Skeletal muscle satellite cell (primary cell): ENCODE measurements around the gene DYSF.

Source experiments
- H3K27me3 ChIP-seq: 2 replicates; pipeline ENCODE4 v1.7.0; 2013; ENCODE audit warnings: low read length; ENCODE audit not compliant: control insufficient read depth, insufficient read depth
- H3K36me3 ChIP-seq: 2 replicates; pipeline ENCODE4 v1.7.0; 2013; ENCODE audit warnings: mild to moderate bottlenecking, control low read depth, low read length; ENCODE audit not compliant: insufficient read depth
- H3K4me1 ChIP-seq: 2 replicates; pipeline ENCODE4 v1.7.0; 2013; ENCODE audit warnings: low read length; ENCODE audit not compliant: control insufficient read depth, insufficient read depth
- H3K4me2 ChIP-seq: 2 replicates; pipeline ENCODE4 v1.7.0; 2013; ENCODE audit warnings: mild to moderate bottlenecking, low read length
- H3K4me3 ChIP-seq: 2 replicates; pipeline ENCODE4 v1.7.0; 2013; ENCODE audit warnings: low read length
- H3K9ac ChIP-seq: 2 replicates; pipeline ENCODE4 v1.7.0; 2013; ENCODE audit warnings: mild to moderate bottlenecking, low read depth, low read length, moderate library complexity
- H3K9me3 ChIP-seq: replicated peaks from 2 replicates; pipeline ENCODE4 v1.7.0; 2013; ENCODE audit warnings: mild to moderate bottlenecking, control low read depth, low read length

DYSF gene

DNA sequence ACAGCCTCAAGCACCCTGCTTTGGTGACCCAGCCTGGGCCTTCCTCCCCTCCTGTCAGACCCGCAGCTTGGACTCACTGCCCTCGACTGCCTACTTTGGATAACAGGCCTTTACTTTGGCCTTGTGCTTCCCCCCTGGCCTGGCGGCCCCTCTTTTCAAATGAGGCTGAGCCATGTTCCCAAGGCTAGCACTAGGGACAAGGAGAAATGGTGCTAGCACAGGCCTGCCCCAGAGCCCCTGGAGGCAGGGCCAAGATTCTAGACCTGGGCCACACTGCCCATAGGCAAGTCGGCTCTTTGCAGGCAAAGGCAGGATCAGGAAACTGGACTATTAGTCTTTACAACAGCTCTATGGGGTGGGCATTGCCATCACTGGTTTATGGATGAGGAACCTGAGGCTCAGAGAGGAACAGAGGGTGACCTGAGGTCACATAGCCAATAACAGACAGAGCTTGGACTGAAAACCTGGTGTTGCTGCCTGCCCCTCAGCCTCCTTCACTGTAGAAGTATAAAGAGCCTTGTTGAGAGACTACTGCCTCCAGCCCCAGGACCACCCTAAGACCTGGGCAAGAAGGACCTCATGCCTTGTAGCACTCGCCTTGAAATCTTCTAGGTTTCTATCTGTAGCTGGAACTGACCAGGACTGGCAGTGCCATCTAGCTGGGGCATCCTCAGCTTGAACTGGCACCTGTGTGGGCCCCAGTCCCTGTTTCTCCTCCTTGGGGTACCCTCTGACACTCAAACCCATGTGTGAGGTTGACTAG lies 266.3 kb downstream of the DYSF start:
- Histone ChIP-seq H3K27me3 (peaks cover 12% of the 10 kb centered on the region), H3K4me3 (no peak overlapping the region), H3K4me2 (no peak overlapping the region), H3K9ac (no peak overlapping the region), H3K9me3 (peaks cover 1% of the 10 kb centered on the region), H3K4me1 (peaks cover 53% of the 10 kb centered on the region), H3K36me3 (no peaks in the 10 kb centered on the region)

DNA sequence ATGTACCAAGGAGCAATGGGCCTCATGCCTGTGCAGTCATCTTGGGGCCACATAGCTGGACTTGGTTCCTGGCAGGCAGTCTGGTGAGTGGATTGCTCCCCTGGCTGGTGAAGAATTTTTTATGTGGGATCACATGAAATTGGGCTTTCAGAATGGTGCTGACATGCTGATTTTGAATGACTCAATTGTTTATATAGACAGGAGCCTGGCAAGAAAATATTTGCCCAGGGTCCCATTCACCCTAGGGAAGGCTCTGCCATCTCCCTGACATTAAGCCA lies 266.9 kb downstream of the DYSF start:
- H3K4me3 ChIP-seq: no peak overlapping the region
- H3K36me3 ChIP-seq: no peaks in the 10 kb centered on the region
- H3K4me1 ChIP-seq: peaks cover 49% of the 10 kb centered on the region
- H3K9ac ChIP-seq: no peak overlapping the region
- no peak overlapping the region for H3K4me2 ChIP-seq
- peaks cover 7% of the 10 kb centered on the region for H3K9me3 ChIP-seq
- H3K27me3 ChIP-seq: peaks cover 12% of the 10 kb centered on the region

DNA sequence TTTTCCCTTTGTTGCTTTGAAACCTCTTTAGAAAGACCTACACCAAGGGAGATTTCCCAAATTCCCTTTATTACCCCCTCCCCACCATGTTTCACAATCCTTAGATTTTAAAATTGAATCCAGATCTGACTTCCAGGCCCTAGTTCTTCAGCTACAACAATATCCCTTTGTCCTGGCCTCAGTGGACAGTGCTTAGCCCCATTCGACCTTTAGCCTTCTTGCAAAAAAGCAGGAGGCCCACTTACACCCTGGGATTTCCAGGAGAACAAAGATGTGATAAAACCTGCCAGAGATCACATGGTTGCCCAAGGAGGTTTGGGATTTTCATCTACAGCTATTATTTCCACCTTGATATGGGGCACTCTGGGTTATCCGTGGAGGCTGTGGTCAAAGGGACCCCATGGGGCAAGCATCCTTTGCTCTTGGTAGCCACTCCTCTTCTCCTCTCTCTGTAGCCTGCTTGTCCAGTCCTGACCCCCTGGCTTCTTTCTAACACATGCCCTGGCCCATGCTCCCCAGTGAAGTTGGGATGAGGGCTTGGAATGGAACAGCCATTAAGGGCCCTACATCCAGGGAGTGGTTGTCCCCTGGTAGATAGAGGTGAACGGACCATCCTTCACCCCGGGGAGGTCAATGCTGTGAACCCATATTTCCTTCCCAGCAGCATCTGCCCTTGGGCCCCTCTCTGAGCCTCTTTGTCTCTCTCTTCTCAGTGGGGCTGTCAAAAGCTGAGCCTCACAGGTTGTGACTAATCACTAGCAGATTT lies 267.4 kb downstream of the DYSF start:
- Histone ChIP-seq H3K9me3 (peaks cover 8% of the 10 kb centered on the region), H3K4me2 (no peak overlapping the region), H3K27me3 (peaks cover 8% of the 10 kb centered on the region), H3K4me3 (no peak overlapping the region), H3K4me1 (peaks cover 46% of the 10 kb centered on the region), H3K9ac (peak overlapping the region; percentile 8), H3K36me3 (no peaks in the 10 kb centered on the region)

DNA sequence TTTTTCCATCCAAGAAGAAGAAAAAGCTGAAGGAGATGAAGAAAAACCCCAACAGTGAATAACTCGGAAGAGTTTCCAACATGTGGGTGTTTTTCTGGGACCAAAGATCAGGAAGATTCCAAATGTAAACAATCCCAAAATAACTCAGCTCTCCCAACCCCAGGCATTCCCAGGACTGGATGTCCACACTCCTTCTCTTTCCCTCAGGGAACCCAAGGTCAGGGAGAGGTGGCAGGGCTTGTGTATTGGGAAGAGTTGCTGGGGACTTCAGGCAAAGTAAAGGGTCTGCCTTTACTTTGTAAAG lies 268.0 kb downstream of the DYSF start:
- no peaks in the 10 kb centered on the region for H3K36me3 ChIP-seq

DNA sequence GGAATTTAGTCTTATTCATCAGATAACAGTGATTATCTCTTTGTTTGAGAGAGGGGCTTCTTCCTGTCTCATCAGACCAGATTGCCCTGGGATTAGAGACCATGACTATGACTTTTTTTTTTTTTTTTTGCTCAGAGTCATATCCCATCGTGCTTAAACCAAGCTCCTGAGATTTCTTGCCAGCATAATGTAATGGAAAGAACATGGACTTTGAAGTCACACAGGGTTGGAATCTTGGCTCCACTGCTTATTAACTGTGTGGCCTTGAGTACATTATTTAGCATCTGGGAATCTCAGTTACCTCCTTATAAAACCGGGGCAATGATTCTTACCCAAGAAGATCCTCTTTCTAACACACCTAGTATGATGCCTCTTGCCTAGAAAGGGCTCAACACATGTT lies 268.3 kb downstream of the DYSF start:
- H3K4me1 ChIP-seq: peaks cover 37% of the 10 kb centered on the region

More for the DNA sequence above, 268.0 kb downstream of the DYSF start:
- H3K4me2 ChIP-seq: no peak overlapping the region
- H3K9ac ChIP-seq: peak overlapping the region; percentile 8
- no peak overlapping the region for H3K4me3 ChIP-seq
- peaks cover 8% of the 10 kb centered on the region for H3K9me3 ChIP-seq
- H3K4me1 ChIP-seq: peaks cover 40% of the 10 kb centered on the region
- peaks cover 4% of the 10 kb centered on the region for H3K27me3 ChIP-seq

DNA sequence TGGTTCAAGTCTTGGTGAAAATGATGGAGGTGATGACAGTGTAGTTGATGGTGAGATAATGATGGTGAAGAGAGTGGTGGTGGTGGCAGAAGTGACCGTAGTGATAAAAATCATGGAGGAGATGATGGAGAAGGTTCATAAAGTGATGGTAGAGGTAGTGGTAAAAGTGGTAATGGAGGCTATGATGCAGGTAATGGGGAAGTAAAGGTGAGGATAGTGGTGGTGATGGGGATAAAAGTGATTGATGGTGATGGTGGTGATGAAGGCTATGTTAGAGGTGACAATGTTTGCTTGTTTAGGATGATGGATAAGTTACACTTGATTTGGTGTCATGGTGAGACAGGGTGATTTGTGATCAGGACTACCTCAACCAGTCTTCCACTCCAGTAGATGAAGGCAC lies 268.9 kb downstream of the DYSF start:
- Histone ChIP-seq H3K36me3 (no peaks in the 10 kb centered on the region), H3K4me1 (peaks cover 31% of the 10 kb centered on the region)

More for the DNA sequence above, 268.3 kb downstream of the DYSF start:
- peaks cover 4% of the 10 kb centered on the region for H3K27me3 ChIP-seq
- H3K4me3 ChIP-seq: no peak overlapping the region
- H3K9me3 ChIP-seq: peaks cover 8% of the 10 kb centered on the region
- H3K4me2 ChIP-seq: no peak overlapping the region
- H3K36me3 ChIP-seq: no peaks in the 10 kb centered on the region
- no peak overlapping the region for H3K9ac ChIP-seq

DNA sequence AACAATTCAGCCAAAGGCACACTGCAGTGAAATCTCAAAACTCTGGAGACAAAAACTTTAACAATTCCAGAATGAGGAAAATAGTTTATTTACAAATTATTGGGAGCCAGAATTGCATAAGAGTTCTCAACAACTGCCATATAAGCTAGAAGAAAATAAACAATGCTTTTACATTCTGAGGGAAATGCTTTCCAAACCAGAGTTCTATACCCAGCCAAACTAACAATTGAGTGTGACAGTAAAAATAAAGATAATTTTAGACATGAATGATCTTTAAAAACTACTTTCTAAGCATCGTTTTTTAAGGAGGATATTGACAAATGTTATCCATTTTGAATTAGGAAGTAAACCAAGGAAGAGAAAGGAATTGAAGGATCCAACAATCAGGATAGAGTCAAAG lies 271.4 kb downstream of the DYSF start:
- H3K9me3 ChIP-seq: peaks cover 8% of the 10 kb centered on the region
- no peaks in the 10 kb centered on the region for H3K36me3 ChIP-seq
- no peak overlapping the region for H3K4me2 ChIP-seq
- H3K4me1 ChIP-seq: peaks cover 18% of the 10 kb centered on the region
- no peak overlapping the region for H3K9ac ChIP-seq
- H3K27me3 ChIP-seq: peaks cover 10% of the 10 kb centered on the region
- H3K4me3 ChIP-seq: no peak overlapping the region

More for the DNA sequence above, 268.9 kb downstream of the DYSF start:
- Histone ChIP-seq H3K27me3 (peaks cover 4% of the 10 kb centered on the region), H3K4me2 (no peak overlapping the region), H3K9ac (no peak overlapping the region), H3K4me3 (no peak overlapping the region), H3K9me3 (peaks cover 8% of the 10 kb centered on the region)

DNA sequence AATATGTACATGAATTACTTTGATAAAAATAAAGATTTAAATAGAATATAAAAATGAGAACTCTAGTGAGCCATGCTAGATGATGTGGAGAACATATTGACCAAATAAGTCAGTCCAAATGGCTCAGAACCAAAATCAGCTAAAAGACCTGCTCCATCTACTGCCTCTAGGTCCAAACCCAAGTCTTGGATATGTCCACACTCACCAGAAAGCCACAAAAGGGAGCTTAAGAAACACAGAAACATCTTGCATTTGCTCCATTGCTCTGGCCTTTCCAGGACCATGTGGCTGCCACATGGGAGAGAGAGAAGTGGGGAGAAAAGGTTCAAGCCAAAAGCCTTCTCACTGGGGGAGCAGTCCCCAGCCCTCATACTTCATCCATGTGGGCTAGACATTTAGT lies 272.5 kb downstream of the DYSF start:
- H3K4me1 ChIP-seq: peaks cover 9% of the 10 kb centered on the region
- H3K9me3 ChIP-seq: peaks cover 8% of the 10 kb centered on the region
- H3K4me2 ChIP-seq: no peak overlapping the region
- peaks cover 18% of the 10 kb centered on the region for H3K27me3 ChIP-seq
- no peak overlapping the region for H3K4me3 ChIP-seq
- H3K36me3 ChIP-seq: no peaks in the 10 kb centered on the region
- H3K9ac ChIP-seq: no peak overlapping the region

DNA sequence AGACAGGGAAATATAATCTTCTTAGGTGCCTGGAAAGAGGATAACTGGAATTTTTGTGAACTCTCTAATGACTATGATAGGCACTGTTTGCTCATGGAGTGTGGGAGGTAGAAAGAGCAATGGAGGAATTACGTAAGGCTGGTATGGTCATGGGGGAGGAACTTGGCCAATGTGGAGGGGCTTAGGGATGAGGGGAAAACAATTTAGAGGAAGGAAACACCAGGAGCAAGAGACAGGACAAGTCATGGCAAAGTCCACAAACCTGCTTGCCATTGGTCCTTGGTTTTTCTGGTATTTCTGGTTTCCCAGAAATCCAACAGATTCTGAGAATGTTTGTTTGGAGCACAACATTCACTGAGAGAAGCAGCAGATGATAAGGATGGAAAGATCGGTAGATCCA lies 274.2 kb downstream of the DYSF start:
- Histone ChIP-seq H3K4me3 (no peak overlapping the region), H3K27me3 (peaks cover 30% of the 10 kb centered on the region)

DNA sequence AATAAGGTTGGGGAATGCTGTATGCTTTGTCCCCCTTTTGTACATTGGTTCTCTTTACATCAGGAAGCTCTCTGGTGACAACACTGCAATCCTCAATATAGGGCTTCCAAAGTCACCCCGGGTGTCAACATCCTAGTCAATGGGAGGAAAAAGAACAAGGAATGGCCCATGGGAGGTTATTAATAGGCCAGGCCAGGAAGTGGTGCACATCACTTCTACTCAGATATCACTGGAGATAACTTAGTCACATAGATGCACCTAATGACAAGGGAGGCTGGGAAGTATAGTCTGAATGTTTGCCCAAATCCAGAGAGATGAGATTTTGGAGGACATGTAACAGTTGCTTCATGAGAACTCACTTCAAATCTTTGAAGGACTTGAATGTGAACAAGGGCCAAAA lies 274.7 kb downstream of the DYSF start:
- H3K4me1 ChIP-seq: no peaks in the 10 kb centered on the region
- no peak overlapping the region for H3K9ac ChIP-seq
- H3K4me2 ChIP-seq: no peak overlapping the region
- H3K4me3 ChIP-seq: no peak overlapping the region
- H3K36me3 ChIP-seq: no peaks in the 10 kb centered on the region
- H3K9me3 ChIP-seq: peaks cover 8% of the 10 kb centered on the region
- peaks cover 28% of the 10 kb centered on the region for H3K27me3 ChIP-seq

More for the DNA sequence above, 274.2 kb downstream of the DYSF start:
- Histone ChIP-seq H3K4me2 (no peak overlapping the region), H3K9me3 (peaks cover 8% of the 10 kb centered on the region), H3K36me3 (no peaks in the 10 kb centered on the region), H3K4me1 (no peaks in the 10 kb centered on the region), H3K9ac (no peak overlapping the region)

DNA sequence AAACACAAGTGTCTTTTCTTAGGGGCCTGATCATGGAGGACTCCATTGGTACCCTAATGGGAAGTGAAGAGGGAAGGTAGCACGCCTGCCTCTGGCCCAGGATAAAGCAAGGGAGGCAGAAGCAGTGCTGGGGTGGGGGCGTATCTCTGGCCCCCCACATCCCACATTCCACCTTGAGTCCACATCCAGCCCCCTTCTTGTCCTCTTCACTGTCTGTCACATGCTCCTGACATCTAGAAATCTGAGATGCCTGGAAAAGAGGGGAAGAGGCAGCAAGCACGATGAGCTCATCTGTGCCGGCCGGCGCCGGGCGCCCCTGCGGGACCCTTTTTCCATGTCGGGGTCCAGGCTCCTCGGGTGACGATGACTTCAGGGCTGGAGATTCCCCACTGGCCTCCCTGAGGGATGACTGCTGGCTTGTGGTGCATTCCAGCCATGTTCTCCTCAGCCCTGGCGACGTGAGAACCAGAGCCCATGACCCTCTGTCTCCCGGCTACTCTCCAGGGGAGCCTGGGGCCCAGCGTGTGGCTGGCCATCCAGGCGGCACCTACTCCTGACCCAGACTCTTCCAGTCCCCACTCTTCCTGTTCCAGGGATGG lies 277.5 kb downstream of the DYSF start:
- Histone ChIP-seq H3K27me3 (peaks cover 34% of the 10 kb centered on the region), H3K4me1 (no peaks in the 10 kb centered on the region), H3K4me2 (no peak overlapping the region), H3K36me3 (no peaks in the 10 kb centered on the region), H3K9me3 (no peaks in the 10 kb centered on the region), H3K9ac (no peak overlapping the region), H3K4me3 (no peak overlapping the region)
